ENCODE measurements around the gene PDE6C. TPM values are rescaled to one million over a fixed set of nuclear protein-coding genes. Genes with fewer than 3 reads are reported as not detected.

The PDE6C gene
- total RNA-seq, 1 experiment from 2014 or later = not detected

GRCh38 chr10:93595378-93596161, 16.8 kb upstream of the PDE6C start:
- Mint-ChIP-seq H3K9me3 (no peaks in the 10 kb centered on the region), H3K4me3 (no peak overlapping the region), H3K27me3 (ENCODE audit: low read depth) (peaks cover 23% of the 10 kb centered on the region), H3K36me3 (no peaks in the 10 kb centered on the region), H3K27ac (no peak overlapping the region), H3K4me1 (peaks cover 20% of the 10 kb centered on the region)
- TF ChIP-seq, protein P1, sequence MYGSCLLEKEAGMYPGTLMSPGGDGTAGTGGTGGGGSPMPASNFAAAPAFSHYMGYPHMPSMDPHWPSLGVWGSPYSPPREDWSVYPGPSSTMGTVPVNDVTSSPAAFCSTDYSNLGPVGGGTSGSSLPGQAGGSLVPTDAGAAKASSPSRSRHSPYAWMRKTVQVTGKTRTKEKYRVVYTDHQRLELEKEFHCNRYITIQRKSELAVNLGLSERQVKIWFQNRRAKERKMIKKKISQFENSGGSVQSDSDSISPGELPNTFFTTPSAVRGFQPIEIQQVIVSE (CRISPR knock-in tag; IDR thresholded peaks at IDR 0.05; ENCODE audit: borderline replicate concordance) = no peak
- no peak for TF ChIP-seq GABPB1 (CRISPR knock-in tag; IDR thresholded peaks at IDR 0.05)
- ChIA-PET CTCF (interaction anchor here (1.2 to 1.7 kb wide), 8 partner anchors 12 to 220 kb away, joined by 3 to 21 read pairs (median 6); partner anchors contain the start of gene FFAR4), POLR2A (interaction anchor here (0.6 kb wide), 2 partner anchors 19 to 30 kb away, joined by 3 to 6 read pairs; no protein-coding TSS in a partner anchor)
- ATAC-seq = no peak
- no peak for DNase-seq (ENCODE audit: low spot score)

- ChIA-PET CTCF (interaction anchor here (0.5 to 1.7 kb wide), 16 partner anchors 13 to 221 kb away, joined by 3 to 21 read pairs (median 4); partner anchors contain the start of genes CEP55 and FFAR4), POLR2A (no interaction called here)
- H3K4me3 Mint-ChIP-seq = no peak overlapping the region
- DNase-seq (ENCODE audit: low spot score) = peak; percentile 42
- H3K36me3 Mint-ChIP-seq = no peaks in the 10 kb centered on the region
- peak; percentile 76 for ATAC-seq
- H3K9me3 Mint-ChIP-seq = no peaks in the 10 kb centered on the region
- peaks cover 13% of the 10 kb centered on the region for H3K4me1 Mint-ChIP-seq
- H3K27me3 Mint-ChIP-seq (ENCODE audit: low read depth) = peaks cover 31% of the 10 kb centered on the region
- no peak overlapping the region for H3K27ac Mint-ChIP-seq
- TF ChIP-seq, protein P2, sequence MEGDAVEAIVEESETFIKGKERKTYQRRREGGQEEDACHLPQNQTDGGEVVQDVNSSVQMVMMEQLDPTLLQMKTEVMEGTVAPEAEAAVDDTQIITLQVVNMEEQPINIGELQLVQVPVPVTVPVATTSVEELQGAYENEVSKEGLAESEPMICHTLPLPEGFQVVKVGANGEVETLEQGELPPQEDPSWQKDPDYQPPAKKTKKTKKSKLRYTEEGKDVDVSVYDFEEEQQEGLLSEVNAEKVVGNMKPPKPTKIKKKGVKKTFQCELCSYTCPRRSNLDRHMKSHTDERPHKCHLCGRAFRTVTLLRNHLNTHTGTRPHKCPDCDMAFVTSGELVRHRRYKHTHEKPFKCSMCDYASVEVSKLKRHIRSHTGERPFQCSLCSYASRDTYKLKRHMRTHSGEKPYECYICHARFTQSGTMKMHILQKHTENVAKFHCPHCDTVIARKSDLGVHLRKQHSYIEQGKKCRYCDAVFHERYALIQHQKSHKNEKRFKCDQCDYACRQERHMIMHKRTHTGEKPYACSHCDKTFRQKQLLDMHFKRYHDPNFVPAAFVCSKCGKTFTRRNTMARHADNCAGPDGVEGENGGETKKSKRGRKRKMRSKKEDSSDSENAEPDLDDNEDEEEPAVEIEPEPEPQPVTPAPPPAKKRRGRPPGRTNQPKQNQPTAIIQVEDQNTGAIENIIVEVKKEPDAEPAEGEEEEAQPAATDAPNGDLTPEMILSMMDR (IDR thresholded peaks at IDR 0.05) = no peak
- no peak for TF ChIP-seq NFATC4 (CRISPR knock-in tag; IDR thresholded peaks at IDR 0.05)
- TF ChIP-seq CREM (CRISPR knock-in tag; IDR thresholded peaks at IDR 0.05) = no peak
- TF ChIP-seq, protein P3, sequence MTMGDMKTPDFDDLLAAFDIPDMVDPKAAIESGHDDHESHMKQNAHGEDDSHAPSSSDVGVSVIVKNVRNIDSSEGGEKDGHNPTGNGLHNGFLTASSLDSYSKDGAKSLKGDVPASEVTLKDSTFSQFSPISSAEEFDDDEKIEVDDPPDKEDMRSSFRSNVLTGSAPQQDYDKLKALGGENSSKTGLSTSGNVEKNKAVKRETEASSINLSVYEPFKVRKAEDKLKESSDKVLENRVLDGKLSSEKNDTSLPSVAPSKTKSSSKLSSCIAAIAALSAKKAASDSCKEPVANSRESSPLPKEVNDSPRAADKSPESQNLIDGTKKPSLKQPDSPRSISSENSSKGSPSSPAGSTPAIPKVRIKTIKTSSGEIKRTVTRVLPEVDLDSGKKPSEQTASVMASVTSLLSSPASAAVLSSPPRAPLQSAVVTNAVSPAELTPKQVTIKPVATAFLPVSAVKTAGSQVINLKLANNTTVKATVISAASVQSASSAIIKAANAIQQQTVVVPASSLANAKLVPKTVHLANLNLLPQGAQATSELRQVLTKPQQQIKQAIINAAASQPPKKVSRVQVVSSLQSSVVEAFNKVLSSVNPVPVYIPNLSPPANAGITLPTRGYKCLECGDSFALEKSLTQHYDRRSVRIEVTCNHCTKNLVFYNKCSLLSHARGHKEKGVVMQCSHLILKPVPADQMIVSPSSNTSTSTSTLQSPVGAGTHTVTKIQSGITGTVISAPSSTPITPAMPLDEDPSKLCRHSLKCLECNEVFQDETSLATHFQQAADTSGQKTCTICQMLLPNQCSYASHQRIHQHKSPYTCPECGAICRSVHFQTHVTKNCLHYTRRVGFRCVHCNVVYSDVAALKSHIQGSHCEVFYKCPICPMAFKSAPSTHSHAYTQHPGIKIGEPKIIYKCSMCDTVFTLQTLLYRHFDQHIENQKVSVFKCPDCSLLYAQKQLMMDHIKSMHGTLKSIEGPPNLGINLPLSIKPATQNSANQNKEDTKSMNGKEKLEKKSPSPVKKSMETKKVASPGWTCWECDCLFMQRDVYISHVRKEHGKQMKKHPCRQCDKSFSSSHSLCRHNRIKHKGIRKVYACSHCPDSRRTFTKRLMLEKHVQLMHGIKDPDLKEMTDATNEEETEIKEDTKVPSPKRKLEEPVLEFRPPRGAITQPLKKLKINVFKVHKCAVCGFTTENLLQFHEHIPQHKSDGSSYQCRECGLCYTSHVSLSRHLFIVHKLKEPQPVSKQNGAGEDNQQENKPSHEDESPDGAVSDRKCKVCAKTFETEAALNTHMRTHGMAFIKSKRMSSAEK (CRISPR knock-in tag; IDR thresholded peaks at IDR 0.05; ENCODE audit: borderline replicate concordance) = no peak
- TF ChIP-seq FOXJ3 (CRISPR knock-in tag; IDR thresholded peaks at IDR 0.05; ENCODE audit: borderline replicate concordance) = no peak
- TF ChIP-seq, protein P4, sequence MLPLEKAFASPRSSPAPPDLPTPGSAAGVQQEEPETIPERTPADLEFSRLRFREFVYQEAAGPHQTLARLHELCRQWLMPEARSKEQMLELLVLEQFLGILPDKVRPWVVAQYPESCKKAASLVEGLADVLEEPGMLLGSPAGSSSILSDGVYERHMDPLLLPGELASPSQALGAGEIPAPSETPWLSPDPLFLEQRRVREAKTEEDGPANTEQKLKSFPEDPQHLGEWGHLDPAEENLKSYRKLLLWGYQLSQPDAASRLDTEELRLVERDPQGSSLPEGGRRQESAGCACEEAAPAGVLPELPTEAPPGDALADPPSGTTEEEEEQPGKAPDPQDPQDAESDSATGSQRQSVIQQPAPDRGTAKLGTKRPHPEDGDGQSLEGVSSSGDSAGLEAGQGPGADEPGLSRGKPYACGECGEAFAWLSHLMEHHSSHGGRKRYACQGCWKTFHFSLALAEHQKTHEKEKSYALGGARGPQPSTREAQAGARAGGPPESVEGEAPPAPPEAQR (CRISPR knock-in tag; IDR thresholded peaks at IDR 0.05) = no peak
- TF ChIP-seq GTF2I (CRISPR knock-in tag; conservative IDR thresholded peaks at IDR 0.05) = no peak
- no peak for TF ChIP-seq USF2 (CRISPR knock-in tag; IDR thresholded peaks at IDR 0.05)
- TF ChIP-seq ZMAT4 (CRISPR knock-in tag; IDR thresholded peaks at IDR 0.05) = no peak
- no peak for TF ChIP-seq HMGXB4 (CRISPR knock-in tag; IDR thresholded peaks at IDR 0.05)
- TF ChIP-seq, protein P5, sequence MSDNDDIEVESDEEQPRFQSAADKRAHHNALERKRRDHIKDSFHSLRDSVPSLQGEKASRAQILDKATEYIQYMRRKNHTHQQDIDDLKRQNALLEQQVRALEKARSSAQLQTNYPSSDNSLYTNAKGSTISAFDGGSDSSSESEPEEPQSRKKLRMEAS (CRISPR knock-in tag; IDR thresholded peaks at IDR 0.05) = no peak
- TF ChIP-seq PRDM15 (CRISPR knock-in tag; IDR thresholded peaks at IDR 0.05) = no peak
- no peak for TF ChIP-seq ELF4 (CRISPR knock-in tag; IDR thresholded peaks at IDR 0.05; ENCODE audit: low read depth)
- TF ChIP-seq ZNF317 (CRISPR knock-in tag; IDR thresholded peaks at IDR 0.05; ENCODE audit: borderline replicate concordance, low read depth) = no peak
- TF ChIP-seq ZNF232 (CRISPR knock-in tag; IDR thresholded peaks at IDR 0.05) = no peak
Observed at GRCh38 chr10:93596539-93596938, 15.8 kb upstream of the PDE6C start.
